DOHH2 (cell line): ENCODE data around the gene OXCT1.

ENCODE experiments used
- CTCF ChIP-seq: fragments of 200-600 bp; sonication (generic); IDR thresholded peaks from one replicate; pipeline ENCODE4 v1.5.1; 2014; ENCODE audit warnings: antibody characterized with exemption, mild to moderate bottlenecking, low read depth, low read length; ENCODE audit not compliant: poor library complexity, severe bottlenecking
- EZH2phosphoT487 ChIP-seq: fragments of 200-600 bp; sonication (generic); IDR thresholded peaks from 2 replicates; pipeline ENCODE4 v1.6.1; 2017; ENCODE audit warnings: borderline replicate concordance, mild to moderate bottlenecking, antibody characterized with exemption, low read length, moderate library complexity, mixed read lengths

DNA sequence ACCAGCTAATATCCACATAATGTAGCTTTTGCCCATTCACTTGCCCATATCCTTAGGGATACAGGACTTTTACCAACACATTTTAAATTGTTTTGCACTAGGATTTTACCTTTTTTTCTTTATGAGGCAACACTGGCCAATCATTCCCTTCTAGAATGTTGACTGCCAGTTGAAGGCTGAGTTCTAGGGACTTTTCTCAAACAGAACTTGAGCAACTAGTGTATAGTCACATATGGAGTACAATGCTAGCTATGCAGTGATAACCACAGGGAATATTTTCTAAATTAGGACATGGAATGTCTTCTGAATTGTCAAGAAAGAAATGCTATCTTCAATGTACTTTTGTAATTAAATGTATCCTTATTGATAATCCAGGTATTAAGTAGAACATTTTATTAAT lies 133.6 kb downstream of the OXCT1 start:
- no peak for TF ChIP-seq CTCF
- no peak for TF ChIP-seq EZH2phosphoT487
